ENCODE measurements around the gene BRCC3.
A peak's percentile ranks its signal among the peaks of the same experiment; 100 is the strongest.

The BRCC3 gene

GRCh38 chrX:155070975-155071693, at the start of gene BRCC3, which contains the start of the genes CMC4 and MTCP1:
Gene BRCC3, plus strand, starts transcription at chrX:155071508. Its CDS starts 20 bp downstream, at chrX:155071528.
Gene CMC4, minus strand, starts transcription at chrX:155071136. Its CDS starts 7,113 bp downstream, at chrX:155064023.
Gene MTCP1, minus strand, starts transcription at chrX:155071136. Its CDS starts 5,126 bp downstream, at chrX:155066010.
- H3K4me3 ChIP-seq (replicated peaks in 1 of 2; ENCODE audit: low read depth in 2 of 2, low read length in 2 of 2) = peak within 1 kb of the TSS; percentile 66 to 72
- peak; percentile 75 to 87 for DNase-seq (ENCODE audit: low read depth in 2 of 2)
- TF ChIP-seq CTCF (IDR thresholded peaks at IDR 0.05; ENCODE audit: low read depth, low read length) = no peak

GRCh38 chrX:155022585-155022984, 48.7 kb upstream of the BRCC3 start, which contains the start of gene F8:
Gene F8, minus strand, starts transcription at chrX:155022723. Its CDS starts 171 bp downstream, at chrX:155022552.
- DNase-seq (ENCODE audit: low read depth in 2 of 2) = no peak
- no peak for TF ChIP-seq CTCF (IDR thresholded peaks at IDR 0.05; ENCODE audit: low read depth, low read length)

GRCh38 chrX:155023907-155024833, 47.1 kb upstream of the BRCC3 start:
- no peak overlapping the region for H3K4me3 ChIP-seq (replicated peaks in 1 of 2; ENCODE audit: low read depth in 2 of 2, low read length in 2 of 2)
- TF ChIP-seq CTCF (IDR thresholded peaks at IDR 0.05; ENCODE audit: low read depth, low read length) = no peak
- DNase-seq (ENCODE audit: low read depth in 2 of 2) = no peak

More at GRCh38 chrX:155022585-155022984, 48.7 kb upstream of the BRCC3 start, which contains the start of gene F8:
- H3K4me3 ChIP-seq (replicated peaks in 1 of 2; ENCODE audit: low read depth in 2 of 2, low read length in 2 of 2) = peak within 1 kb of the TSS in 1 of 2 donors; percentile 13

- no peak for DNase-seq (ENCODE audit: low read depth in 2 of 2)
- peak overlapping the region; percentile 58 to 63 for H3K4me3 ChIP-seq (replicated peaks in 1 of 2; ENCODE audit: low read depth in 2 of 2, low read length in 2 of 2)
- no peak for TF ChIP-seq CTCF (IDR thresholded peaks at IDR 0.05; ENCODE audit: low read depth, low read length)
Observed at GRCh38 chrX:155026420-155026726, 44.9 kb upstream of the BRCC3 start.

GRCh38 chrX:155026727-155027508, 44.4 kb upstream of the BRCC3 start, which contains the start of gene FUNDC2:
Gene FUNDC2, plus strand, starts transcription at chrX:155026844. Its CDS starts 95 bp downstream, at chrX:155026939.
- DNase-seq (ENCODE audit: low read depth in 2 of 2) = peak; percentile 93 to 97
- H3K4me3 ChIP-seq (replicated peaks in 1 of 2; ENCODE audit: low read depth in 2 of 2, low read length in 2 of 2) = peak within 1 kb of the TSS; percentile 58 to 63
- no peak for TF ChIP-seq CTCF (IDR thresholded peaks at IDR 0.05; ENCODE audit: low read depth, low read length)

GRCh38 chrX:155027509-155028066, 43.7 kb upstream of the BRCC3 start:
- peak; percentile 84 to 90 for DNase-seq (ENCODE audit: low read depth in 2 of 2)
- peak overlapping the region; percentile 58 to 63 for H3K4me3 ChIP-seq (replicated peaks in 1 of 2; ENCODE audit: low read depth in 2 of 2, low read length in 2 of 2)
- TF ChIP-seq CTCF (IDR thresholded peaks at IDR 0.05; ENCODE audit: low read depth, low read length) = no peak

Data from cardiac fibroblast (primary cell).